Memory B cell (primary cell): ENCODE results near the gene THSD7B.

Source experiments
- ATAC-seq: fragments of 150-1000 bp; cut with Tn5 transposase; 2 replicates; pipeline ENCODE4 v1.10.0; 2021; ENCODE audit warnings: low read depth, mild to moderate bottlenecking, moderate library complexity
- DNase-seq, 2 donors: peaks; one replicate each; pipeline ENCODE4 v3.0.0; 2022; ENCODE audit warnings: low spot score in 2 of 2
- H3K27ac Mint-ChIP-seq: one replicate; pipeline ENCODE4 v1.8.0; 2022; ENCODE audit warnings: mild to moderate bottlenecking, moderate library complexity, mixed read lengths
- H3K27me3 Mint-ChIP-seq: one replicate; pipeline ENCODE4 v1.8.0; 2022; ENCODE audit warnings: mixed read lengths
- H3K36me3 Mint-ChIP-seq: one replicate; pipeline ENCODE4 v1.8.0; 2022; ENCODE audit warnings: mild to moderate bottlenecking, mixed read lengths
- H3K4me1 Mint-ChIP-seq: one replicate; pipeline ENCODE4 v1.8.0; 2022; ENCODE audit warnings: mixed read lengths
- H3K4me3 Mint-ChIP-seq: one replicate; pipeline ENCODE4 v1.8.0; 2022; ENCODE audit warnings: mild to moderate bottlenecking, moderate library complexity, mixed read lengths
- H3K9me3 Mint-ChIP-seq: one replicate; pipeline ENCODE4 v1.8.0; 2022; ENCODE audit warnings: mixed read lengths

THSD7B gene

DNA sequence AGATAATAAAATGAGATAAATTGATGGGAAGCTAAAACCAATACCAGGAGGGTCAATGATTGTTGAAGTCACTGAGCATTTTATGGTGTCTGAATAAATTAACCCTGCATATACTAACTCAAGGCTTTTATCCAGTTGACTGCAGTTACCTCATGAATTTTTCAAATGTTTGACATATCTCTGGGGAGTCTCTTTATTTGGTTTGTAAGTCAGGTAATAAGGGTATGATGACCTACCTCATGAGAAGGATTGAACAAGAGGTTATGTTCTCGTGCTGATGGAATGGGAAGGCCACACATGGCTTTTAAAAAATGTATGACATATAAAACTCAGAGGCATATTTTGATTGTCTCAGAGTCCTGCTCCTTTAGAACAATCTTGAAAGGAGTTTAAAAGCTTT lies 237.6 kb downstream of the THSD7B start:
- Mint-ChIP-seq H3K27ac (no peak overlapping the region), H3K36me3 (no peaks in the 10 kb centered on the region), H3K9me3 (no peaks in the 10 kb centered on the region), H3K4me3 (no peak overlapping the region), H3K27me3 (no peaks in the 10 kb centered on the region), H3K4me1 (no peaks in the 10 kb centered on the region)
- ATAC-seq = no peak
- no peak for DNase-seq

GRCh38 chr2:137005210-137005609 lies 239.9 kb downstream of the THSD7B start:
- Mint-ChIP-seq H3K9me3 (no peaks in the 10 kb centered on the region), H3K27ac (no peak overlapping the region), H3K4me1 (no peaks in the 10 kb centered on the region), H3K36me3 (no peaks in the 10 kb centered on the region), H3K27me3 (no peaks in the 10 kb centered on the region), H3K4me3 (no peak overlapping the region)
- no peak for ATAC-seq
- no peak for DNase-seq

DNA sequence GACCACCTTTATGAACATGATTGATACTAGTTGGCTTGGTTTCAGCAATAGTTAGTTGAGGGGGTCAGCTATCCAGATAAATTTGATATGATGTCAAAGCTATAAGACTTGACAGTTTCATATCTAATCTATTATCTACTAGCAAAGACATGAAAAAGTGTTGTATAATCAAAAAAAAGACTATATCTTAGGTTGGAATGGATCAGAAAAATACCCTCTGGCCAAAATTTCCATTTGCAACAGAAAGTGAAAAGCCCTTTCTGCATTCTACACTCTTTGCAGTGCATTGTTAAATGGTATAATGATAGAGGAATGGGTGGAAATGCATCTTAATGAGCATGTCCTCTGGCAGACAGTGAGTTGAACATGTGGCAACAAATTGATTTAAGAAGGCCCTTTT lies 242.6 kb downstream of the THSD7B start:
- ATAC-seq = no peak
- Mint-ChIP-seq H3K27ac (no peak overlapping the region), H3K9me3 (peaks cover 2% of the 10 kb centered on the region), H3K4me3 (no peak overlapping the region), H3K36me3 (no peaks in the 10 kb centered on the region), H3K4me1 (no peaks in the 10 kb centered on the region), H3K27me3 (peaks cover 3% of the 10 kb centered on the region)
- no peak for DNase-seq

- Mint-ChIP-seq H3K4me3 (no peak overlapping the region), H3K27ac (no peak overlapping the region), H3K27me3 (peaks cover 6% of the 10 kb centered on the region), H3K9me3 (peaks cover 5% of the 10 kb centered on the region), H3K36me3 (no peaks in the 10 kb centered on the region), H3K4me1 (no peaks in the 10 kb centered on the region)
- ATAC-seq = no peak
- DNase-seq = no peak
These were observed 244.6 kb downstream of the THSD7B start for GRCh38 chr2:137009953-137010352.

DNA sequence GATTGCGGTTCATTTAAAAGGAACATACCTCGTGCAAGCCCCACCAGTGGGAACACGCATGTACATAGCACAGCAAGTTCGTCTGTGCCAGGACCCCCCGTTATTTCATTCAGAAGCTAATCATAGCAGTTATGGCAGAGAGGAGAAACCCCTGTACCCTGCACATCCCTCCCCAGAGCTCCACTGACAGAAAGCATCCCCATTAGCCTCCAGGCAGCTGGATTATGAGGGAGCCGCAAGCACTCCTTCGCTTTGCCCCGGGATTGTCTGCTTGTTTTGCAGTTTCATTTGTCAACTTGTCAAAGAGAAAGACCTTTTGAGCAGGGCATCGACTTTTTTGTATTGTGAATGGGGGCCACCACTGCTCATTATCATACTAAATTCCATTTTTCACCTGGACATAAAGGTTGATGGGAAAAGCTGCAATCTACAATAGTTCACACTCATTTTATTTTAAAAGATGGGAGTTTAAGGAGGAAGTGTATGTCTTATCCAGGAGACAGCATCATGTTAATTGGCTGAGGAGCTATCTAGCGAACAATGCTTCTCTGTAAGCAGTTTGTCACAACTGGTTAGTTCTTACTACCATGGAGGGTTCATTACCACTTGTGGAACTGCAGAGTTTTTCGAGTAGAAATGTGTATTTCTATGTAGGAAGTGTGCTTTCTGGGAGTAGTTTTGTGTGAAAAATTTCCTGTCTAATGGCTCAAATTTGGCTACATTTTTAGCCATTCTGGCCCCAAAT lies 255.3 kb downstream of the THSD7B start:
- H3K27ac Mint-ChIP-seq = no peak overlapping the region
- DNase-seq (no peak), ATAC-seq (no peak)
- no peaks in the 10 kb centered on the region for H3K4me1 Mint-ChIP-seq
- no peaks in the 10 kb centered on the region for H3K9me3 Mint-ChIP-seq
- no peaks in the 10 kb centered on the region for H3K27me3 Mint-ChIP-seq
- no peaks in the 10 kb centered on the region for H3K36me3 Mint-ChIP-seq
- H3K4me3 Mint-ChIP-seq = no peak overlapping the region

DNA sequence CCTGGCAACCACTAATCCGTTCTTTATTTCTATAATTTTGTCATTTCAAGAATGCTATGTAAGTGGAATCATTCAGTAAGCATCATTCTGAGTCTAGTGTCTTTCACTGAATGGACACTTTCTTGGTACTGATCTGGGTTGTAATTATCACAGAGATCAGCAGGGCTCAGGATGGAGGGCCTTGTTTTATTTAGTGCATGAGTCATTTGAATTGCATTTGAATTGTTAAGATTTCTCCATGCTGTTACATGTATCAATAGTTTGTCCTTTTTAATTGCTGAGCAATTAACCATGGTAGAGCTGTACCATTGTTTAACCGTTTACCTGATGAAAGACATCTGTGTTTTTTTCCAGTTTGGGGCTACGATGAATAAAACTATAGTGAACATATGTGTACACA lies 256.4 kb downstream of the THSD7B start:
- Mint-ChIP-seq H3K4me3 (no peak overlapping the region), H3K9me3 (no peaks in the 10 kb centered on the region), H3K27ac (no peak overlapping the region), H3K36me3 (no peaks in the 10 kb centered on the region), H3K4me1 (no peaks in the 10 kb centered on the region), H3K27me3 (no peaks in the 10 kb centered on the region)
- DNase-seq (no peak), ATAC-seq (no peak)

DNA sequence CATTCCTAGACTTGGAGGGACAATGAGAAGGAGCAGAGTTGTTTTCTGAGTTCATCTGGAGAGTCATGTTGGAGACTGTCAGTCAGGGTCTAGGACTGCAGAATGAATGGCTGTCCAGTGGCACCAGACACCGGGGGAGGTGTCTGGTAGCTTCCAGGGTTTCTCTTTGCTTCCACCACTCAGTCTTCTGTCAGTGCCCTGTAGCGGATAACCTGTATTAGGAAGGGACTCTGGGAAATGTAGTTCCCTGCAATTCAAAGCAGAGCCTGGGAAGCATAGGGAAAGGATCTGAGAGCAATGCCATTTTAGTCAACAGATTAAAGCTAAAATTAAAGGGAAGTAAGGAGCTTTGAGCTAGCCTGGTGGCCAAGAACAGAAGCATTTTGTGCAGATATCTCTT lies 257.9 kb downstream of the THSD7B start:
- H3K4me1 Mint-ChIP-seq = no peaks in the 10 kb centered on the region
- no peaks in the 10 kb centered on the region for H3K36me3 Mint-ChIP-seq
- H3K27me3 Mint-ChIP-seq = no peaks in the 10 kb centered on the region
- H3K4me3 Mint-ChIP-seq = no peak overlapping the region
- no peaks in the 10 kb centered on the region for H3K9me3 Mint-ChIP-seq
- DNase-seq = no peak
- no peak overlapping the region for H3K27ac Mint-ChIP-seq
- no peak for ATAC-seq

- no peak for DNase-seq
These were observed 266.4 kb downstream of the THSD7B start for GRCh38 chr2:137031731-137032130.

GRCh38 chr2:137036619-137037018 lies 271.3 kb downstream of the THSD7B start:
- no peak overlapping the region for H3K4me3 Mint-ChIP-seq
- no peak overlapping the region for H3K27ac Mint-ChIP-seq
- no peaks in the 10 kb centered on the region for H3K27me3 Mint-ChIP-seq
- no peaks in the 10 kb centered on the region for H3K4me1 Mint-ChIP-seq
- ATAC-seq (no peak), DNase-seq (no peak)
- H3K9me3 Mint-ChIP-seq = no peaks in the 10 kb centered on the region
- no peaks in the 10 kb centered on the region for H3K36me3 Mint-ChIP-seq

More at GRCh38 chr2:137031731-137032130, 266.4 kb downstream of the THSD7B start:
- no peaks in the 10 kb centered on the region for H3K4me1 Mint-ChIP-seq
- H3K9me3 Mint-ChIP-seq = no peaks in the 10 kb centered on the region
- H3K27me3 Mint-ChIP-seq = peaks cover 1% of the 10 kb centered on the region
- H3K36me3 Mint-ChIP-seq = no peaks in the 10 kb centered on the region
- no peak overlapping the region for H3K27ac Mint-ChIP-seq
- no peak for ATAC-seq
- H3K4me3 Mint-ChIP-seq = no peak overlapping the region

DNA sequence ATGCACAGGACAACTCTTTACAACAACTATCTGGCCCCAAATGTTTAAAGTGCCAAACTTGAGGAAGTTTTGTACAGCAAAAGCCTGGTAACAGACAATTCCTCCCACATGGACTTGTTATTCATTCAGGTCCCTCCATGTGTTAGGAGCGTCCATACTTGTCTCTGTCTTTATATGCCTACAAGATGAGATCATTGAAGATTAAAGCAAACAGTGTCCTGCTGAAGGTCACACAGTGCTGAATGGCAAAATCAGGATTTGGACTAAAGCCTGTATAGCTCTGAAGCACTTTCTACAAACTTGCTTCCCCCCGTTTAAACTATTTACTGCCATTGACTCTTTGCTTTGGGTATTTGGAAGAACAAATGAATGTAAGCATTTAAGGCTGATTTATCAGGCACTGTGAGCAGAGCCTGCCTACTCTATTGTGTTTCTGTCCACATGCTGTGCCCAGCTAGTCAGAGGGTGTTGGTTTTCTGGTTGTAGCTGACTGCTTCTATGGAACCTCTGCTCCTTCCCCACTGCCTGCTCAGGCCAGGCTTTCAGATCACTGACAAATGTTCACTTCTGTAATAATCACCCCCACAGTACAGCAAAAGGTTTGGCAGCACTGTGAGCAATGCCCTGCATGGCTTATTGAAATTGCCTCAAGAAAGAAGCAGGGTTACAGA lies 274.3 kb downstream of the THSD7B start:
- H3K4me3 Mint-ChIP-seq = no peak overlapping the region
- DNase-seq (no peak), ATAC-seq (no peak)
- H3K9me3 Mint-ChIP-seq = no peaks in the 10 kb centered on the region
- no peaks in the 10 kb centered on the region for H3K4me1 Mint-ChIP-seq
- H3K27me3 Mint-ChIP-seq = no peaks in the 10 kb centered on the region
- no peak overlapping the region for H3K27ac Mint-ChIP-seq
- no peaks in the 10 kb centered on the region for H3K36me3 Mint-ChIP-seq

GRCh38 chr2:137047369-137047768 lies 282.0 kb downstream of the THSD7B start:
- no peak for ATAC-seq

DNA sequence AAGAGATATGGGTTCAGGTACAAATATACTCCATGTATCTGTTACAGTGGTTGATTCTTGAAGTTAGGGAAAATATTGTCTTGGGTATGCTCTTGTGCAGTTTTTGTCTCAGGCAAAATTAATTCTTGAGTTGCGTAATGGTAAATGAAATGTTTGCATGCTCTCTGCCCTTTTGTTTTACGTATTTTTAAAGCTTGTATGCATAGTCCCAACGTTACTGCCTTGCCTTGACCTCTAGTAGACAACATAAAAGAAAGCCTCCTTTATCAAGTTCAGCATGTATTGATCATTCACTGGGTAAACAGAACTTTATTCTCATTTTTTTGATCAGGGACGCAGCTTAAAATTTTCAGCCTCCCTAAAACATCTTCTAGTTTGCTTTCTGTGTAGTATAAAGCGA lies 283.1 kb downstream of the THSD7B start:
- no peaks in the 10 kb centered on the region for H3K4me1 Mint-ChIP-seq
- no peak overlapping the region for H3K27ac Mint-ChIP-seq
- H3K4me3 Mint-ChIP-seq = no peak overlapping the region
- H3K27me3 Mint-ChIP-seq = peaks cover 2% of the 10 kb centered on the region
- DNase-seq (no peak), ATAC-seq (no peak)
- H3K9me3 Mint-ChIP-seq = no peaks in the 10 kb centered on the region
- no peaks in the 10 kb centered on the region for H3K36me3 Mint-ChIP-seq

More at GRCh38 chr2:137047369-137047768, 282.0 kb downstream of the THSD7B start:
- Mint-ChIP-seq H3K4me1 (no peaks in the 10 kb centered on the region), H3K27ac (no peak overlapping the region), H3K4me3 (no peak overlapping the region), H3K36me3 (no peaks in the 10 kb centered on the region), H3K9me3 (no peaks in the 10 kb centered on the region), H3K27me3 (peaks cover 2% of the 10 kb centered on the region)
- no peak for DNase-seq

- Mint-ChIP-seq H3K4me1 (no peaks in the 10 kb centered on the region), H3K4me3 (no peak overlapping the region), H3K9me3 (no peaks in the 10 kb centered on the region), H3K36me3 (no peaks in the 10 kb centered on the region), H3K27ac (no peak overlapping the region), H3K27me3 (peaks cover 2% of the 10 kb centered on the region)
- DNase-seq (no peak), ATAC-seq (no peak)
These were observed 284.2 kb downstream of the THSD7B start for GRCh38 chr2:137049518-137049917.

DNA sequence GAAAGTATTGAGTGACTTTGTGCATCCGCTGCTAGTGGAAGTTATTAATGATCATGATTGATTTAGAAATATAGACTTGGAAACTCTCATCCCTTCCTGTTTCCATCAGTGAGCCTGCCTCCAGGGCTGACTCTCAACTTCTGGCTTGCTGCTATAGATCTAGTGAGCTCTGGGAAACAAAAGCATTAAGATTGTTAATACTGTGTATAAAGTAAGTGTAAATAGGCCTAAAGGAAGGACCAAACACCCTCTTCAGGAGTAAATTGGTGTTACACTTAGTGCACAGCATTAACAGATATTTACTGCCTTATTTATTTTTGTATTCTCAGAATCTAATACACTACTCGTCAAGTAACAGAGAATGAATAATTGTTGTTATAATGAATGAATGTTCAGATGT lies 285.6 kb downstream of the THSD7B start:
- Mint-ChIP-seq H3K27me3 (no peaks in the 10 kb centered on the region), H3K4me3 (no peak overlapping the region), H3K9me3 (no peaks in the 10 kb centered on the region), H3K27ac (no peak overlapping the region), H3K36me3 (no peaks in the 10 kb centered on the region), H3K4me1 (no peaks in the 10 kb centered on the region)
- DNase-seq = no peak
- ATAC-seq = no peak
